Panc1 (cell line): ENCODE results near the gene ZBTB1. TPM values are rescaled to one million over a fixed set of nuclear protein-coding genes. Genes with fewer than 3 reads are reported as not detected.
A peak's percentile ranks its signal among the peaks of the same experiment; 100 is the strongest.

Experiments used
- ATAC-seq: fragments of 200-7000 bp; cut with Tn5 transposase; 2 replicates; pipeline ENCODE4 v1.9.1; 2020; ENCODE audit warnings: mild to moderate bottlenecking, moderate library complexity
- BruUV-seq: library from RNA; stranded (reverse); fragments of 400-500 nt; replicated peaks from 2 replicates; lab custom pipeline; 2021; lab: Mats Ljungman, UMichigan
- CTCF ChIA-PET: fragments of 300-600 bp; sonication (Branson Sonifier 250); formaldehyde crosslinking; loops from one replicate; lab custom pipeline; 2022; ENCODE audit warnings: antibody characterized with exemption; lab: Charles Lee
- POLR2A ChIA-PET: fragments of 300-600 bp; sonication (Branson Sonifier 250); formaldehyde crosslinking; loops from one replicate; lab custom pipeline; 2022; ENCODE audit warnings: antibody characterized with exemption; lab: Charles Lee
- DNase-seq: peaks from one replicate; pipeline ENCODE4 v3.0.0-alpha.2; 2010; ENCODE audit warnings: low read depth, low spot score
- H3K27ac ChIP-seq: 2 replicates; pipeline ENCODE4 v1.5.1; 2011; ENCODE audit warnings: mild to moderate bottlenecking, low read length, inconsistent platforms
- H3K27me3 ChIP-seq: fragments of 200-500 bp; sonication (Bioruptor generic); 2 replicates; pipeline ENCODE4 v1.6.0; 2014; ENCODE audit warnings: low read length, inconsistent platforms; ENCODE audit not compliant: control insufficient read depth, insufficient read depth
- H3K36me3 ChIP-seq: fragments of 200-500 bp; sonication (Bioruptor generic); 2 replicates; pipeline ENCODE4 v1.5.1; 2014; ENCODE audit warnings: inconsistent platforms, mild to moderate bottlenecking, low read length, moderate library complexity; ENCODE audit not compliant: control insufficient read depth, insufficient read depth
- H3K4me1 ChIP-seq: 2 replicates; pipeline ENCODE4 v1.5.1; 2011; ENCODE audit warnings: inconsistent platforms, mild to moderate bottlenecking, low read length, moderate library complexity; ENCODE audit not compliant: control insufficient read depth, insufficient read depth
- H3K4me3 ChIP-seq, 2 experiments: 2 replicates each; pipeline ENCODE4 v1.5.1; 2011 to 2012; ENCODE audit warnings: low read depth in 2 of 2, low read length in 2 of 2, mild to moderate bottlenecking in 2 of 2, inconsistent platforms in 1 of 2, moderate library complexity in 1 of 2
- H3K9me3 ChIP-seq: fragments of 200-500 bp; sonication (Bioruptor generic); 2 replicates; pipeline ENCODE4 v1.5.1; 2014; ENCODE audit warnings: low read depth, mild to moderate bottlenecking, inconsistent platforms, low read length, moderate library complexity; ENCODE audit not compliant: control insufficient read depth, insufficient read depth
- POLR2AphosphoS5 ChIP-seq: IDR thresholded peaks from 2 replicates; pipeline ENCODE4 v1.6.1; 2012; ENCODE audit warnings: mild to moderate bottlenecking, low read depth, low read length, moderate library complexity
- SIN3A ChIP-seq: IDR thresholded peaks from 2 replicates; pipeline ENCODE4 v1.6.1; 2012; ENCODE audit warnings: low read depth, mild to moderate bottlenecking, low read length, moderate library complexity, borderline replicate concordance; ENCODE audit not compliant: insufficient read depth
- TCF7L2 ChIP-seq: IDR thresholded peaks from 2 replicates; pipeline ENCODE4 v1.6.1; 2011; ENCODE audit warnings: mild to moderate bottlenecking, low read depth, low read length, inconsistent platforms
- in situ Hi-C: cut with HindIII; loops from 2 replicates; pipeline ENCODE4 v1.10.0; 2016; ENCODE audit warnings: low sequenced_read_pairs, low pct_unique_long_range_greater_than_20kb
- intact Hi-C: fragments of 100-400 bp; cut with micrococcal nuclease; formaldehyde crosslinking; loops from one replicate; pipeline ENCODE4 v1.10.0; 2022; ENCODE audit not compliant: unreplicated experiment
- total RNA-seq: library from RNA; stranded (reverse); gene quantifications from one replicate; pipeline ENCODE4 v1.2.1, GENCODE V29; 2021; ENCODE audit not compliant: unreplicated experiment
- TF ChIP-seq, protein P1 (sequence below): fragments of 450-650 bp; IDR thresholded peaks from 2 replicates; pipeline ENCODE4 v1.5.1; 2017; ENCODE audit warnings: mild to moderate bottlenecking
- TF ChIP-seq, protein P2 (sequence below), 2 experiments: IDR thresholded peaks; 2 replicates each; pipeline ENCODE4 v1.6.1; 2011 to 2012; ENCODE audit warnings: low read depth in 2 of 2, control low read depth in 1 of 2, low read length in 1 of 2, mild to moderate bottlenecking in 1 of 2, moderate library complexity in 1 of 2; ENCODE audit not compliant: insufficient read depth in 1 of 2

ZBTB1 gene
- total RNA-seq, 1 experiment from 2014 or later: 36.1 TPM

- ATAC-seq (peak; percentile 92), DNase-seq (no peak)
- Histone ChIP-seq H3K4me3 (peak within 1 kb of the TSS; percentile 49 to 55), H3K27ac (0 out of 2 replicates have a peak within 1 kb of the TSS, but pooled peaks have one; percentile 51), H3K9me3 (no peaks in the 10 kb centered on the region), H3K4me1 (peaks cover 2% of the 10 kb centered on the region; the same call in 1 of the 2 replicates), H3K36me3 (no peaks in the 10 kb centered on the region), H3K27me3 (no peaks in the 10 kb centered on the region)
- no TSS peak for BruUV-seq
- intact Hi-C loops: no loop called here
- in situ Hi-C loops: no loop called here
- CTCF ChIA-PET: interaction anchor here (0.6 kb wide), 1 partner anchor 895 kb away, joined by 3 read pairs; no protein-coding TSS in a partner anchor
- POLR2A ChIA-PET: no interaction called here
- no peak for TF ChIP-seq POLR2AphosphoS5
- TF ChIP-seq, protein P1, sequence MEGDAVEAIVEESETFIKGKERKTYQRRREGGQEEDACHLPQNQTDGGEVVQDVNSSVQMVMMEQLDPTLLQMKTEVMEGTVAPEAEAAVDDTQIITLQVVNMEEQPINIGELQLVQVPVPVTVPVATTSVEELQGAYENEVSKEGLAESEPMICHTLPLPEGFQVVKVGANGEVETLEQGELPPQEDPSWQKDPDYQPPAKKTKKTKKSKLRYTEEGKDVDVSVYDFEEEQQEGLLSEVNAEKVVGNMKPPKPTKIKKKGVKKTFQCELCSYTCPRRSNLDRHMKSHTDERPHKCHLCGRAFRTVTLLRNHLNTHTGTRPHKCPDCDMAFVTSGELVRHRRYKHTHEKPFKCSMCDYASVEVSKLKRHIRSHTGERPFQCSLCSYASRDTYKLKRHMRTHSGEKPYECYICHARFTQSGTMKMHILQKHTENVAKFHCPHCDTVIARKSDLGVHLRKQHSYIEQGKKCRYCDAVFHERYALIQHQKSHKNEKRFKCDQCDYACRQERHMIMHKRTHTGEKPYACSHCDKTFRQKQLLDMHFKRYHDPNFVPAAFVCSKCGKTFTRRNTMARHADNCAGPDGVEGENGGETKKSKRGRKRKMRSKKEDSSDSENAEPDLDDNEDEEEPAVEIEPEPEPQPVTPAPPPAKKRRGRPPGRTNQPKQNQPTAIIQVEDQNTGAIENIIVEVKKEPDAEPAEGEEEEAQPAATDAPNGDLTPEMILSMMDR: peak; percentile 7; the same call in 1 of the 2 replicates
Observed at GRCh38 chr14:64465191-64465822, 39.3 kb upstream of the ZBTB1 start, which contains the start of gene AKAP5. Gene AKAP5 (plus strand): TSS chr14:64465499. CDS start chr14:64468395, 2,896 bp downstream.

DNA sequence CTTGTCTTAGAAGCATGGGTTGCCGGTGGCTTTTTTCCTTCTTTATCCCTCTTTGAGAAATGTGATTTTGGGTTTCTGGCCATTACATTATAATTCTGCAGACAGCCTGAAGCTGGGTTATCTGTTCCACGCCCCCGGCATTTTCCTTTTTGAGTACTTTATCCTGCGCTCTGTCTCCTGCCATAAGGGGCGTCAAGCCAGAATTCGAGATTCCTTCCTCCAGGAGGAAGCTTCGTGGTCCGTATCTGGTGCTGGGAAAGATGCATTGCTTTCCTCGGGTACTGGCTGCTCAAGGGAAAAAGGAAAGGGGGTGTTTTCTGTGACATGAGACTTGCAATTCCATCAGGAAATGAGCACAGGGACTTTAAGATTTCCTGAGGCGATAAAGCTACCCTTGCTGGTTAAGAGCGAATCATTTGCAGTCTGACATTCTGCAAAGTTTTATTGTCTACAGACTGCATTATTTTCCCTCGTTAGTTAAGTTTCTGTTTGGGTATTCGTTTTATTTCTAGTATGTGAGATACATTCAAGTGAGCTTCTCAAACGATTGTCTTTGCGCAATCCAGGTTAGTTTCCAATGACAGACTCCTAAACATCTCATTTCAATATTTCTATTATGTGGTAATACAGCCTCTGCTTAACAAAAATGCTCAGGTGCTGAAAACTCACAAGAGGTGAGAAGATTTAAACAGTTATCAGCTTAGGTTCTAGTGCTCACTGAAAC is 38.6 kb upstream of the ZBTB1 start:
- BruUV-seq: no TSS peak
- Histone ChIP-seq H3K4me1 (peaks cover 2% of the 10 kb centered on the region; the same call in 1 of the 2 replicates), H3K27me3 (no peaks in the 10 kb centered on the region), H3K36me3 (no peaks in the 10 kb centered on the region), H3K9me3 (no peaks in the 10 kb centered on the region), H3K4me3 (peak overlapping the region; percentile 49 to 55), H3K27ac (0 out of 2 replicates have a peak overlapping the region, but pooled peaks have one; percentile 51)
- DNase-seq (no peak), ATAC-seq (peak; percentile 51)
- TF ChIP-seq, protein P1: no peak; the same call in 1 of the 2 replicates
- TF ChIP-seq, protein P2, sequence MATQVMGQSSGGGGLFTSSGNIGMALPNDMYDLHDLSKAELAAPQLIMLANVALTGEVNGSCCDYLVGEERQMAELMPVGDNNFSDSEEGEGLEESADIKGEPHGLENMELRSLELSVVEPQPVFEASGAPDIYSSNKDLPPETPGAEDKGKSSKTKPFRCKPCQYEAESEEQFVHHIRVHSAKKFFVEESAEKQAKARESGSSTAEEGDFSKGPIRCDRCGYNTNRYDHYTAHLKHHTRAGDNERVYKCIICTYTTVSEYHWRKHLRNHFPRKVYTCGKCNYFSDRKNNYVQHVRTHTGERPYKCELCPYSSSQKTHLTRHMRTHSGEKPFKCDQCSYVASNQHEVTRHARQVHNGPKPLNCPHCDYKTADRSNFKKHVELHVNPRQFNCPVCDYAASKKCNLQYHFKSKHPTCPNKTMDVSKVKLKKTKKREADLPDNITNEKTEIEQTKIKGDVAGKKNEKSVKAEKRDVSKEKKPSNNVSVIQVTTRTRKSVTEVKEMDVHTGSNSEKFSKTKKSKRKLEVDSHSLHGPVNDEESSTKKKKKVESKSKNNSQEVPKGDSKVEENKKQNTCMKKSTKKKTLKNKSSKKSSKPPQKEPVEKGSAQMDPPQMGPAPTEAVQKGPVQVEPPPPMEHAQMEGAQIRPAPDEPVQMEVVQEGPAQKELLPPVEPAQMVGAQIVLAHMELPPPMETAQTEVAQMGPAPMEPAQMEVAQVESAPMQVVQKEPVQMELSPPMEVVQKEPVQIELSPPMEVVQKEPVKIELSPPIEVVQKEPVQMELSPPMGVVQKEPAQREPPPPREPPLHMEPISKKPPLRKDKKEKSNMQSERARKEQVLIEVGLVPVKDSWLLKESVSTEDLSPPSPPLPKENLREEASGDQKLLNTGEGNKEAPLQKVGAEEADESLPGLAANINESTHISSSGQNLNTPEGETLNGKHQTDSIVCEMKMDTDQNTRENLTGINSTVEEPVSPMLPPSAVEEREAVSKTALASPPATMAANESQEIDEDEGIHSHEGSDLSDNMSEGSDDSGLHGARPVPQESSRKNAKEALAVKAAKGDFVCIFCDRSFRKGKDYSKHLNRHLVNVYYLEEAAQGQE (IDR thresholded peaks at IDR 0.05; ENCODE audit: insufficient read depth in 1 of 2, low read depth in 2 of 2, low read length in 1 of 2): no peak
- TF ChIP-seq POLR2AphosphoS5: no peak
- TF ChIP-seq SIN3A: no peak
- no peak for TF ChIP-seq TCF7L2
- in situ Hi-C loops (no loop called here), intact Hi-C loops (no loop called here)
- ChIA-PET CTCF (interaction anchor here (0.6 kb wide), 1 partner anchor 894 kb away, joined by 3 read pairs; no protein-coding TSS in a partner anchor), POLR2A (no interaction called here)
